HL-60 (cell line): ENCODE data around the gene KYAT1.

Experiments
- DNase-seq, 2 experiments: peaks; one replicate each; pipeline ENCODE4 v3.0.0-alpha.2; 2010 to 2020; ENCODE audit warnings: low read depth in 1 of 2, low spot score in 1 of 2
- H3K27ac ChIP-seq: fragments of 250-450 bp; sonication (Bioruptor Pico); replicated peaks from 2 replicates; pipeline ENCODE4 v1.5.1; 2020; ENCODE audit warnings: mild to moderate bottlenecking, moderate library complexity
- H3K27me3 ChIP-seq: fragments of 250-450 bp; sonication (Bioruptor Pico); 2 replicates; pipeline ENCODE4 v1.5.1; 2021; ENCODE audit warnings: mild to moderate bottlenecking, moderate library complexity; ENCODE audit not compliant: insufficient read depth, poor library complexity, severe bottlenecking
- H3K4me3 ChIP-seq: replicated peaks from 2 replicates; pipeline ENCODE4 v1.5.1; 2011; ENCODE audit warnings: mild to moderate bottlenecking, control low read depth, low read length; ENCODE audit not compliant: insufficient read depth
- CTCF ChIP-seq: IDR thresholded peaks from one replicate; pipeline ENCODE4 v1.5.1; 2011; ENCODE audit warnings: low read length, control low read depth, inconsistent platforms; ENCODE audit not compliant: insufficient read depth
- GABPA ChIP-seq: IDR thresholded peaks from 2 replicates; pipeline ENCODE4 v1.6.1; 2012; ENCODE audit warnings: low read depth
- POLR2AphosphoS5 ChIP-seq: IDR thresholded peaks from 2 replicates; pipeline ENCODE4 v1.6.1; 2012; ENCODE audit warnings: low read depth
- REST ChIP-seq: IDR thresholded peaks from 2 replicates; pipeline ENCODE4 v1.6.1; 2012; ENCODE audit warnings: low read depth; ENCODE audit not compliant: insufficient replicate concordance
- SPI1 ChIP-seq: IDR thresholded peaks from 2 replicates; pipeline ENCODE4 v1.6.1; 2012; ENCODE audit warnings: low read depth, mild to moderate bottlenecking, borderline replicate concordance

KYAT1 gene

GRCh38 chr9:128841694-128842492, 39.9 kb downstream of the KYAT1 start:
- Histone ChIP-seq H3K27me3 (no peaks in the 10 kb centered on the region), H3K4me3 (no peak overlapping the region), H3K27ac (no peak overlapping the region)
- DNase-seq: no peak
- no peak for TF ChIP-seq CTCF
- no peak for TF ChIP-seq POLR2AphosphoS5
- TF ChIP-seq SPI1: no peak
- TF ChIP-seq REST: no peak
- TF ChIP-seq GABPA: no peak

- DNase-seq: no peak
- TF ChIP-seq REST: no peak
- TF ChIP-seq CTCF: no peak
- TF ChIP-seq SPI1: no peak
- no peak for TF ChIP-seq POLR2AphosphoS5
- no peak for TF ChIP-seq GABPA
- no peaks in the 10 kb centered on the region for H3K27me3 ChIP-seq
Observed at GRCh38 chr9:128840524-128840923, 41.2 kb downstream of the KYAT1 start.

DNA sequence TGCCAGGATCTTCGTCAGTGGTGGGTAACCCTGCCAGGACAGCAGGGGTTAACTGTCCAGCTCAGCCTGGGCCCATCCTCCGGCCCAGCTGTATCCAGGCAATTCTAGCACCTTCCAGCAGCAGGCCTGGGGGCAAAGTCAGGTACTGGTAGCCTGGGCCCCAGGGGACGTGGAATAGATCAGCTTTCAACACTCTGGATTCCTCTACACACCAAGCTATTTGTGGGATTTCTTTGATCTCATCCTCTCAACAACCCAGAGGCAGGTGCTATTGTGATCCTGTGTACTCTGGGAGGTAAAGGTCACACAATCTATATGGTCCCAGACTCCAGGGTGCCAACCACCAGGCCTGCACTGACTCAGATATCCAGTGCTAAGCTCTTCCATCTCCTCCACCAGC, 43.4 kb downstream of the KYAT1 start:
- H3K4me3 ChIP-seq: no peak overlapping the region

More at GRCh38 chr9:128840524-128840923, 41.2 kb downstream of the KYAT1 start:
- no peak overlapping the region for H3K4me3 ChIP-seq
- no peak overlapping the region for H3K27ac ChIP-seq

More for the DNA sequence above, 43.4 kb downstream of the KYAT1 start:
- no peak for TF ChIP-seq REST
- TF ChIP-seq GABPA: no peak
- no peak for TF ChIP-seq SPI1
- no peak for TF ChIP-seq CTCF
- no peak for TF ChIP-seq POLR2AphosphoS5
- Histone ChIP-seq H3K27ac (no peak overlapping the region), H3K27me3 (no peaks in the 10 kb centered on the region)
- DNase-seq: no peak
